ENCODE results near the gene PBLD. TPM values are rescaled to one million over a fixed set of nuclear protein-coding genes. Genes with fewer than 3 reads are reported as not detected.
A peak's percentile ranks its signal among the peaks of the same experiment; 100 is the strongest.

Gene PBLD
- total and polyA plus RNA-seq, 8 donors: 11.9 to 47.5 (median 26.5) TPM

DNA sequence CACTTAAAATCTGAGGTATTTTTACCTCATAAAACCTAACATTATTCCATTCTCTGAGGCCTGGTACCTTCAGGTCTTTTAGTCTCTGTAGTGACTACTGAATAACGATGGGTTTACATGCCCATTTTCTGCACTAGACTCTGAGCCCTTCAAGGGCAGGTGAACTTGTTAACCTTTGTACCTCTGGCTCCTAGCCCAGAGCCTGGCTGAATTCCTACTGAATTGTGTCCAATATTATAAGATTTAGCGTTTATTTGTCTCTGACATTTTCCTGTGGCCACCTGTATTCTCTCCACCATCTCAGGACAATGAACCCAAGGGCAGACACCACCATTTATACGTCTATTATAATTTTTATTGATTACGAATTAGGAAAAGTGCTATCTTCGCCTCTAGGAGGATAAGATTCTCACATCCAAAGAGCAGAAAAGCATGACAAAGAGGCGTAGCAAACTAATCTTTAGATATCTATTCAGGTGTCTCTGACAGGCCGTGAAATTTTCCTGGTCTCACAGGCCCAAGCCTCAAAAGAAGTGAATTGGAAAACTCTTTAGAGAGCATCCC, 28.8 kb downstream of the PBLD start:
- DNase-seq (peak in 5 of 6 donors; percentile 64 to 87 (median 82)), FAIRE-seq (no peak), ATAC-seq (peak; percentile 66 to 80 (median 79))
- Histone ChIP-seq H3K27me3 (no peaks in the 10 kb centered on the region), H3K4me1 (peaks cover 16 to 26% (median 16%) of the 10 kb centered on the region in 3 donors), H3K9me3 (no peaks in the 10 kb centered on the region), H3K4me3 (peak overlapping the region in 1 of 4 donors; percentile 37), H3K36me3 (no peaks in the 10 kb centered on the region), H3K27ac (peak overlapping the region in 2 of 4 donors; percentile 72 to 86)
- intact Hi-C loops (cut with DNase I): no loop called here
- WGBS, 2 donors: 19 to 20% methylated on average over 7 of the region's 7 CpGs
- TF ChIP-seq, protein P1, sequence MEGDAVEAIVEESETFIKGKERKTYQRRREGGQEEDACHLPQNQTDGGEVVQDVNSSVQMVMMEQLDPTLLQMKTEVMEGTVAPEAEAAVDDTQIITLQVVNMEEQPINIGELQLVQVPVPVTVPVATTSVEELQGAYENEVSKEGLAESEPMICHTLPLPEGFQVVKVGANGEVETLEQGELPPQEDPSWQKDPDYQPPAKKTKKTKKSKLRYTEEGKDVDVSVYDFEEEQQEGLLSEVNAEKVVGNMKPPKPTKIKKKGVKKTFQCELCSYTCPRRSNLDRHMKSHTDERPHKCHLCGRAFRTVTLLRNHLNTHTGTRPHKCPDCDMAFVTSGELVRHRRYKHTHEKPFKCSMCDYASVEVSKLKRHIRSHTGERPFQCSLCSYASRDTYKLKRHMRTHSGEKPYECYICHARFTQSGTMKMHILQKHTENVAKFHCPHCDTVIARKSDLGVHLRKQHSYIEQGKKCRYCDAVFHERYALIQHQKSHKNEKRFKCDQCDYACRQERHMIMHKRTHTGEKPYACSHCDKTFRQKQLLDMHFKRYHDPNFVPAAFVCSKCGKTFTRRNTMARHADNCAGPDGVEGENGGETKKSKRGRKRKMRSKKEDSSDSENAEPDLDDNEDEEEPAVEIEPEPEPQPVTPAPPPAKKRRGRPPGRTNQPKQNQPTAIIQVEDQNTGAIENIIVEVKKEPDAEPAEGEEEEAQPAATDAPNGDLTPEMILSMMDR (IDR thresholded peaks at IDR 0.05): no peak

- no peak overlapping the region for H3K27ac ChIP-seq
- no peaks in the 10 kb centered on the region for H3K36me3 ChIP-seq
- intact Hi-C loops (cut with DNase I): no loop called here
- FAIRE-seq: no peak
- H3K27me3 ChIP-seq: no peaks in the 10 kb centered on the region
- ATAC-seq: no peak
- 54 to 58% methylated on average over 5 of the region's 5 CpGs for WGBS, 2 donors
- no peaks in the 10 kb centered on the region for H3K9me3 ChIP-seq
- no peak for DNase-seq
- H3K4me3 ChIP-seq: no peak overlapping the region
- peaks cover 16 to 26% (median 16%) of the 10 kb centered on the region in 3 donors for H3K4me1 ChIP-seq
- TF ChIP-seq, protein P1 (IDR thresholded peaks at IDR 0.05): no peak
These were observed 29.9 kb downstream of the PBLD start for GRCh38 chr10:68302871-68303270.

GRCh38 chr10:68302503-68302823, 30.3 kb downstream of the PBLD start:
- peaks cover 16 to 26% (median 16%) of the 10 kb centered on the region in 3 donors for H3K4me1 ChIP-seq
- TF ChIP-seq, protein P1 (IDR thresholded peaks at IDR 0.05): no peak
- H3K9me3 ChIP-seq: no peaks in the 10 kb centered on the region
- no peak for ATAC-seq
- no peak for DNase-seq
- intact Hi-C loops (cut with DNase I): no loop called here
- H3K27me3 ChIP-seq: no peaks in the 10 kb centered on the region
- no peaks in the 10 kb centered on the region for H3K36me3 ChIP-seq
- 32 to 61% methylated on average over 2 of the region's 2 CpGs for WGBS, 2 donors
- H3K4me3 ChIP-seq: no peak overlapping the region
- no peak overlapping the region for H3K27ac ChIP-seq
- no peak for FAIRE-seq

DNA sequence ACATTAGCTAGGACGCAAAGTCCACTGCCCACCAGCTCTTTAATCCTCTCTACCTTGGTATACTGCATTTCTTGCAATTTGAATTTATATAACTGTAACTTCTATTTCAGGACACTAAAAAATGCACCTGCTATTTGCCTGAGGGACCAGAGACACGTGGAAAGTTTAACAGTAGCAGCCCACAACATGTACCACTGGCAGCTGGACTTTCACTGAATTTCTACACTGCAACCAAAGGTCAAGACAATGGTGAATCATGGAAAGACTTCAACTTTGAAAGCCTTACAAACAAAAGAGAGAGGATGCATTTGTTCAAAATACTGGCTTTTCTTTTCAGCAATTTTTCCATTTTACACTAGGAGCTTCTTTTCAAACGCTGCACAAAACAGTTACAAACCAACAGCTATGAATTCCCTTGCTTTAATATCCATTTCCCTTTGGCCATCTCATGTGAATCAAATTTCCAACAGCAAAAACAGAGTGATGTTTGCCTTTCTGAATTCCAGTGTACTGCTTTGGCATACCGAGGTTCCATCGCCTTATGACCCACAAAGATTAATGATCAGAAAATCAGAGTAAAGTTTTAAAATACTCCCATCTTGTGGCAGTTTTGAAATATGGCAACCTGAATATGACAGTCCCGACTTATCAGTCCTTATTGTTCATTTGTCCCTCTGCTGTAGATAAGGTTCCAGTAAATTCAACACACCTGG, 30.8 kb downstream of the PBLD start:
- TF ChIP-seq, protein P1 (IDR thresholded peaks at IDR 0.05): peak in 3 of 4 donors; percentile 9 to 41 (median 34)
- H3K36me3 ChIP-seq: no peaks in the 10 kb centered on the region
- no peak for DNase-seq
- 33 to 35% methylated on average over 6 of the region's 6 CpGs for WGBS, 2 donors
- H3K9me3 ChIP-seq: no peaks in the 10 kb centered on the region
- intact Hi-C loops (cut with DNase I): no loop called here
- H3K27me3 ChIP-seq: no peaks in the 10 kb centered on the region
- H3K27ac ChIP-seq: peak overlapping the region in 1 of 4 donors; percentile 24
- peak; percentile 49 to 65 (median 62) for ATAC-seq
- peaks cover 16 to 26% (median 16%) of the 10 kb centered on the region in 3 donors for H3K4me1 ChIP-seq
- peak; percentile 26 for FAIRE-seq
- H3K4me3 ChIP-seq: no peak overlapping the region

- TF ChIP-seq, protein P1 (IDR thresholded peaks at IDR 0.05): no peak
- intact Hi-C loops (cut with DNase I): no loop called here
- DNase-seq (no peak), FAIRE-seq (no peak), ATAC-seq (no peak)
- H3K27me3 ChIP-seq: no peaks in the 10 kb centered on the region
- H3K27ac ChIP-seq: peak overlapping the region in 1 of 4 donors; percentile 24
- 62 to 67% methylated on average over 3 of the region's 3 CpGs for WGBS, 2 donors
- peaks cover 16 to 26% (median 16%) of the 10 kb centered on the region in 3 donors for H3K4me1 ChIP-seq
- no peaks in the 10 kb centered on the region for H3K36me3 ChIP-seq
- H3K9me3 ChIP-seq: no peaks in the 10 kb centered on the region
- no peak overlapping the region for H3K4me3 ChIP-seq
These were observed 31.4 kb downstream of the PBLD start for GRCh38 chr10:68301301-68301700.
